ENCODE data around the gene RHOH. TPM values are rescaled to one million over a fixed set of nuclear protein-coding genes. Genes with fewer than 3 reads are reported as not detected.

RHOH gene
- total and polyA plus RNA-seq, 9 of the 15 experiments (the other 6 are each of a cell fraction or from before 2014, with no cell fraction given): 14.3 to 37.7 (median 23.2) TPM

GRCh38 chr4:40200875-40201801 is 4.3 kb downstream of the RHOH start (continued):
- TF ChIP-seq HSF4 (CRISPR knock-in tag; IDR thresholded peaks at IDR 0.05; ENCODE audit: borderline replicate concordance) (no peak), TCF15 (CRISPR knock-in tag; IDR thresholded peaks at IDR 0.05) (no peak), MAZ (CRISPR knock-in tag; conservative IDR thresholded peaks at IDR 0.05 in 1 of 2, IDR thresholded peaks at IDR 0.05 in 1 of 2) (0 out of 4 replicates have a peak, but pooled peaks of 1 of the 2 experiments have one; percentile 10), CEBPG (CRISPR knock-in tag; IDR thresholded peaks at IDR 0.05) (no peak), CEBPG (tag; conservative IDR thresholded peaks at IDR 0.05 in 1 of 2, IDR thresholded peaks at IDR 0.05 in 1 of 2) (no peak; a peak in 2 of 4 replicates), TBL1XR1 (IDR thresholded peaks at IDR 0.05; ENCODE audit: low read length in 2 of 2) (peak in 1 of 2 experiments; percentile 84; a peak in 2 of 4 replicates), ZBTB1 (CRISPR knock-in tag; IDR thresholded peaks at IDR 0.05; ENCODE audit: borderline replicate concordance, low read depth) (no peak), ZNF24 (IDR thresholded peaks at IDR 0.05) (peak; percentile 27; the same call in 1 of the 2 replicates), PCBP2 (IDR thresholded peaks at IDR 0.05; ENCODE audit: low read depth, low read length, poor library complexity, severe bottlenecking) (no peak), THRAP3 (IDR thresholded peaks at IDR 0.05; ENCODE audit: borderline replicate concordance) (no peak), JUN (IDR thresholded peaks at IDR 0.05; ENCODE audit: borderline replicate concordance, low read depth, low read length) (peak; percentile 81), JUN (CRISPR knock-in tag; IDR thresholded peaks at IDR 0.05; ENCODE audit: borderline replicate concordance) (no peak), FOXA3 (CRISPR knock-in tag; conservative IDR thresholded peaks at IDR 0.05 in 1 of 2, IDR thresholded peaks at IDR 0.05 in 1 of 2) (peak in 1 of 2 experiments; percentile 92; a peak in 2 of 4 replicates), KDM2B (CRISPR knock-in tag; IDR thresholded peaks at IDR 0.05) (no peak), TRIM28 (IDR thresholded peaks at IDR 0.05) (no peak), NBN (IDR thresholded peaks at IDR 0.05; ENCODE audit: low read depth) (0 out of 2 replicates have a peak, but pooled peaks have one; percentile 14), NEUROD1 (IDR thresholded peaks at IDR 0.05; ENCODE audit: borderline replicate concordance, low read depth, low read length, partially characterized antibody) (no peak)
- TF ChIP-seq, protein P1, sequence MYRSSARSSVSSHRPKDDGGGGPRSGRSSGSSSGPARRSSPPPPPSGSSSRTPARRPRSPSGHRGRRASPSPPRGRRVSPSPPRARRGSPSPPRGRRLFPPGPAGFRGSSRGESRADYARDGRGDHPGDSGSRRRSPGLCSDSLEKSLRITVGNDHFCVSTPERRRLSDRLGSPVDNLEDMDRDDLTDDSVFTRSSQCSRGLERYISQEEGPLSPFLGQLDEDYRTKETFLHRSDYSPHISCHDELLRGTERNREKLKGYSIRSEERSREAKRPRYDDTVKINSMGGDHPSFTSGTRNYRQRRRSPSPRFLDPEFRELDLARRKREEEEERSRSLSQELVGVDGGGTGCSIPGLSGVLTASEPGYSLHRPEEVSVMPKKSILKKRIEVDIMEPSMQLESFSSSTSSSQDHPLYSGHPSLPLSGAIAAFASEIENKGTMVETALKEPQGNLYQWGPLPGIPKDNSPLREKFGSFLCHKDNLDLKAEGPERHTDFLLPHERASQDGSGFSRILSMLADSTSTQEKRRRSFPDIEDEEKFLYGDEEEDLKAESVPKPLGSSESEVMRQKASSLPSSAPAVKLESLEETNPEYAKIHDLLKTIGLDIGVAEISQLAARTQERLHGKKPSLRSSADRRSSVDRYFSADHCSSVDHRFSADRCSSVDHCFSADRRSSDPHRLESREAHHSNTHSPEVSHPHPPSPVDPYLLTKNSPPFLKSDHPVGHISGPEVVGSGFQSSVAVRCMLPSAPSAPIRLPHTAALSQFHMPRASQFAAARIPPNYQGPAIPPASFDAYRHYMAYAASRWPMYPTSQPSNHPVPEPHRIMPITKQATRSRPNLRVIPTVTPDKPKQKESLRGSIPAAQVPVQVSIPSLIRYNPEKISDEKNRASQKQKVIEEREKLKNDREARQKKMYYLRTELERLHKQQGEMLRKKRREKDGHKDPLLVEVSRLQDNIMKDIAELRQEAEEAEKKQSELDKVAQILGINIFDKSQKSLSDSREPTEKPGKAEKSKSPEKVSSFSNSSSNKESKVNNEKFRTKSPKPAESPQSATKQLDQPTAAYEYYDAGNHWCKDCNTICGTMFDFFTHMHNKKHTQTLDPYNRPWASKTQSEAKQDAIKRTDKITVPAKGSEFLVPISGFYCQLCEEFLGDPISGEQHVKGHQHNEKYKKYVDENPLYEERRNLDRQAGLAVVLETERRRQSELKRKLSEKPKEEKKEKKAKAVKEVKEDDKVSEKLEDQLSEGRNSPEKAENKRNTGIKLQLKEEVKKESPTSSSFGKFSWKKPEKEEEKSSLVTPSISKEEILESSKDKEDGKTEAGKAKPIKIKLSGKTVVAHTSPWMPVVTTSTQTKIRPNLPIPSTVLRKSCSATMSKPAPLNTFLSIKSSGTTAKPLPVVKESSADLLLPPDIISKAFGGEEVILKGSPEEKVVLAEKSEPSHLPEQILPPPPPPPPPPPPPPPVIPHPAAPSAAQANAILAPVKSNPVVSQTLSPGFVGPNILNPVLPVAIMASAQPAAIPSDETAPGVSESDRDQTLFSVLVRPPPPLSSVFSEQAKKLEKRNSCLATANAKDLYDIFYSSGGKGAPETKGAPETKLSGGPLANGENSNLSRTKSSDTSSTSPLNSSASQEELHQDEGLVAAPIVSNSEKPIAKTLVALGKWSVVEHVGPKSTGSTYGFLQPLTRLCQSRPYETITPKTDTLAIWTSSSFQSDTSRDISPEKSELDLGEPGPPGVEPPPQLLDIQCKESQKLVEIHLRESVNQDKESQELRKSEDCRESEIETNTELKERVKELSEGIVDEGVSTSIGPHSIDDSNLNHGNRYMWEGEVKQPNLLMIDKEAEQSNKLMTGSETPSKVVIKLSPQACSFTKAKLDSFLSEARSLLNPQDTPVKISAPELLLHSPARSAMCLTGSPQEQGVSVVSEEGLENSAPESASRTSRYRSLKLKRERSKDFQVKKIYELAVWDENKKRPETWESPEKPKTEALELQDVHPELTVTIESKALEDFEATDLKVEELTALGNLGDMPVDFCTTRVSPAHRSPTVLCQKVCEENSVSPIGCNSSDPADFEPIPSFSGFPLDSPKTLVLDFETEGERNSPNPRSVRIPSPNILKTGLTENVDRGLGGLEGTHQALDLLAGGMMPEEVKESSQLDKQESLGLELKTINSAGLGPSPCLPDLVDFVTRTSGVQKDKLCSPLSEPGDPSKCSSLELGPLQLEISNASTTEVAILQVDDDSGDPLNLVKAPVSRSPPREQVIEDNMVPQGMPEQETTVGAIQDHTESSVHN (IDR thresholded peaks at IDR 0.05; ENCODE audit: borderline replicate concordance in 1 of 2, low read depth in 1 of 2): peak in 1 of 2 experiments; percentile 50; a peak in 1 of 4 replicates

Data from K562 (cell line).